NCI-H187 treated with DMSO at 0.1 percent for 48 hours (cell line): ENCODE data around the gene ZMYND15.

ENCODE experiments used
- DNase-seq: peaks from one replicate; lab custom pipeline; 2025; lab: John Stamatoyannopoulos, UW

ZMYND15 gene

DNA sequence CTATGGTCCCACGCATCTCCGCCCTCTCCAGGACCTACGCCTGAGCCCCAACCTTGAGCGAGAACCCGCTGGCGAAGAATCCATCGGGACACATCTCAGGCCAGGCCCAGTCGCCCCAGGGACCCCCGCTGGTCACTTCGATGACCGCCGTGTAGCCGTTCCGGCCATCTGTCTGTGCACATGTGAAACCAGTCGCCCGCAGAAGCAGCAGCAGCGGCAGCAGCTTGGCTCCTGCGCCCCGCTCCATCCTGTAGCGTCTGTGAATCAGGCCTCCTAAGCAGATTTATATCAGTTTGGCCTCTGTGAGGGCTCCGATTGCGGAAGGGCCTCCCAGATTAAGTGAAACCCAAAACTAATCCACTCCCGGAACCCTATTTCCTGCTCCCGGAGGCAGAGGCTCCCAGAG lies 46.5 kb downstream of the ZMYND15 start, which contains the start of gene VMO1:
VMO1 (minus strand) TSS at position 259 of the 406 bp plus-strand sequence; CDS start at position 247, 12 bp downstream.
- no peak for DNase-seq

DNA sequence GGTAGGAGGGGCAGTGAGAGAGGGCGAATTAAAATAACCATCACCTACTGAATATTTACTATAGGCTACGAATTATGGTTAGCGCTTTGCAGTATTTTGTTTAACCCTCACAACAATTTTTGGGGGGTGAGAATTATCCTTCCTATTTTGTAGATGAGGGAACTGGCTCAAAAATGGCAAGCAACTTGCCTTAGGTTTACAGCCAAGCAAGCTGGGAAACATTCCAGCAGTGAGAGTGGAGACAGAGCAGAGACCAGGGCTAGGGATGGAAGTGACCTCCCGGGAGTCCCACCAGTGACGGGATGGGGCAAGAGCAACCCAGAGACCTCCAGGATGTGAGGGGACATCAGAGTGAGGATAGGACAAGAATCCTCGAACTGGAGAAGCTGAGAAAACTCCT lies 46.9 kb downstream of the ZMYND15 start:
- no peak for DNase-seq

DNA sequence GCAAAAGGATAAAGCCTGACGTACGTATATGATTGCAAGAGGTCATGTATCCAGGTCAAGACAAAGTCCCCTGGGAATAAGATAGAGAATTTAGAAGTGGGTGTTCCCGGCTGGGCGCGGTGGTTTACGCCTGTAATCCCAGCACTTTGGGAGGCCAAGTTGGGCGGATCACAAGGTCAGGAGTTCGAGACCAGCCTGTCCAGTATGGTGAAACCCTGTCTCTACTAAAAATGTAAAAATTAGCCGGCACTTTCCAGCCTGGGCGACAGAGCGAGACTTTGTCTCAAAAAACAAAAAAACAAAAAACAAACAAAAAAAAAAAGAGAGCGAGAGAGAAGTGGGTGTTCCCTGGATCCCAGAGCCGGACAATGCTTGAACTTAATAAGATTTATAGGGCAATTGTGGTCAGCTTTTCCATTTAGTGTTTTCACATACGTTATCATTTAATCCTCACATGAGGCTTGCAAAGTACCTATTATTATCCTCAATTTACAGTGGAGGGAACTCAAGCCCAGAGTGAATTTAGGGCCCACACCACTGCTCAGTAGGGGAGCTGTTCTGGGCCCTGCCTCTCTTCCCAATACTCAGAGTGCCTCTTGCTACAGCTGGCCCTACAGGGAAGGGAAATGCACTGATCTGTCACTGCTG lies 48.6 kb downstream of the ZMYND15 start:
- DNase-seq: no peak

DNA sequence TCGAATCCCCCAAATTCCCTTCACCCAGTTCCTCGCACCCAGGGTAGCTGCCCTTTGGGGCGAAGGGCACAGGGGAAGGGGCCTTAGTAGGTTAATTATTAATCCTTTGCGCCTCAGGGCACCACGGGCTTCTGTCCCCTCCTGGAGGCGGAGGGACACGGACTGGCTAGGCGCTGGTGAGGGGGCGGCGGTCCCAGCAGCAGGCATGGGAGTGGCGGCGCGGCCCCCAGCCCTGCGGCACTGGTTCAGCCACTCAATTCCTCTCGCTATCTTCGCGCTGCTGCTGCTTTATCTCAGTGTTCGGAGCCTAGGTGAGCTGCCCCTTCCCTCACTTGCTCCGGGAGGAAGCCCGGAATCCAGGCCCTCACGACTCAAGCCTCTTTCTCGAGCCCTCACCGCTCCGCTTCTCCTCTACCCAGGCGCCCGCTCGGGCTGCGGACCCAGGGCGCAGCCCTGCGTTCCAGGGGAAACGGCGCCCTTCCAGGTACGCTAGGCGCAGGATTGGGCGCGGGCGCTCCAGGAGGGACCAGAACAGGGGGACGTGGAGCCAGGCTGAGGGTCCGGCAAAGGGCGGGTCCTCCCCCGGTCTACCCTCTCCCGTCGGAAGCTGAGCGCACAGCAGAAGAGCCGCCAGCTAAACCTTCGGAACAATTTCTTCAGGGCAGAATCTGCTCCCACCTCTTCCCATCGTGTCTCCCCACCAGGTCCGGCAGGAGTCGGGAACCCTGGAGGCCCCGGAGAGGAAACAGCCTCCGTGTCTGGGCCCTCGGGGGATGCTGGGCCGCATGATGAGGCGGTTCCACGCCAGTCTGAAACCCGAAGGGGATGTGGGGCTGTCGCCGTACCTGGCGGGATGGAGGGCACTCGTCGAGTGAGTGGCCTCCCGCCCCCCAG lies 49.4 kb downstream of the ZMYND15 start, which contains the start of gene GLTPD2:
GLTPD2 (plus strand) TSS at position 158 of the 894 bp plus-strand sequence; CDS start at position 206, 48 bp downstream.
- DNase-seq: no peak

DNA sequence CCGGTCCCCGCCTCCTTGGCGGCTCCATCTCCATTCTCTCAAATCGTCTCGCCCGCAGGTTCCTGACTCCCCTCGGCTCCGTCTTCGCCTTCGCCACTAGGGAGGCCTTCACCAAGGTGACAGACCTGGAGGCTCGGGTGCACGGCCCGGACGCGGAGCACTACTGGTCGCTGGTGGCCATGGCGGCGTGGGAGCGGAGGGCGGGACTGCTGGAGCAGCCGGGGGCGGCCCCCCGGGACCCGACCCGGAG lies 50.0 kb downstream of the ZMYND15 start:
- DNase-seq: no peak

DNA sequence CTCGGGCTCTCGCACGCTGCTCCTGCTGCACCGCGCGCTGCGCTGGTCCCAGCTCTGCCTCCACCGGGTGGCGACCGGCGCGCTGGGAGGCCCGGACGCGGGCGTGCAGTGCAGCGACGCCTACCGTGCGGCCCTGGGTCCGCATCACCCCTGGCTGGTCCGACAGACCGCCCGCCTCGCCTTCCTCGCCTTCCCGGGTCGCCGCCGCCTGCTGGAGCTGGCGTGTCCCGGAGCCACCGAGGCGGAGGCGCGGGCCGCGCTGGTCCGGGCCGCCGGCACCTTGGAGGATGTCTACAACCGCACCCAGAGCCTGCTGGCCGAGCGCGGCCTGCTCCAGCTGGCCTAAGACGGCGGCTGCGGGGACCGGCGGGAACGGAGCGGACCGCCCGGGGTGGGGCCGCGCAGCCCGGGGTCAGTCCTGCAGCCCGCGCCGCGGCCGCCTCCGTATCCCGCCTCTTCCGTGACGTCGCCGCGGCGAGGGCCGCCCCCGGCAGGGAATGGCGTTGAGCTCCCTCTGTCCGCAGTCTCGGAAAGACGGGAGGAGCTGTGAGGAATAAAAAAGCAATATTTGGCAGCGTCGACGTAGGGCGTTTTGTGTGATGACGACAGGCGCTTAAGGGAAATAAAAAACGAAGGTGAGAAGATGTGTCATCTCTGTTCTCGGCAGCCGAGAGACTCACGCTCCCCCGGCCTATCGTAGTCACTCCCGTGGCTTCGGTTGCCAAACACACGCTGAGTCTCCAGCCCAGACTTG lies 50.5 kb downstream of the ZMYND15 start:
- no peak for DNase-seq

DNA sequence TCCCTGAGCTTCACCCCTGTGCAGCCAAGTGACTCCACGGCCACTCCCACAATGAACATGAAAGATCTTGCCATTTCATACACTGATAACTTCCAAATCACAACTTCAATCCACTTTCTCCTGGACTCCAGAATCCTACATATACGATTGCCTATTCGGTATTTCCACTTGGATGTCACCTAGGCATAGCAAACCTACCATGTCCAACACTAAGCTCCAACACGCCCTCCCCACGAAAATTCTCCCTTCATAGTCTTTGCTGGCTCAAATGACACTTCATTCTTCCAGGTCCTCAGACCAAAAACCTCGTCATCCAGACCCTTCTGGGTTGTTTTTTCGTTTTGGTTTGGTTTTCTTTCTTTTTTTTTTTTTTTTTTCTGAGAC lies 51.1 kb downstream of the ZMYND15 start:
- no peak for DNase-seq

DNA sequence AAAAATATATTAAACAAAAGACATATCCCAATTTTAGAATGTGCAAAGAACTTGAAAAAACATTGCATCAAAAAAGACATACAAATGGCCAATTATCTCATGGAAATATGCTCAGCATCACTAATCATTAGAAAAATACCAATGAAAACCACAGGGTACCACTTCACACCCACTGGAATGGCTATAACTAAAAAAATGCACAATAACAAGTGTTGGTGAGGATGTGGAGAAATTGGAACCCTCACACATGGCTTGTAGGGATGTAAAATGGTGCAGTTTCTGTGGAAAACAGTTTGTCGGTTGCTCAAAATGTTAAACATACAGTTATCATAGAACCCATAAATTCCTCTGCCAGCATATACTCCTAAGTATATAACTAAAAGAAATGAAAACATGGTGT lies 55.5 kb downstream of the ZMYND15 start:
- DNase-seq: no peak
